Muscle of leg (tissue), 11 donors: ENCODE data around the gene TM9SF4. TPM values are rescaled to one million over a fixed set of nuclear protein-coding genes. Genes with fewer than 3 reads are reported as not detected.
"Not testable (repeated sequence)": the region's sequence is repeated elsewhere in the genome, so short reads cannot be mapped to it uniquely, and the experiment has no call there.

Experiments
- DNase-seq: peaks from one replicate; pipeline ENCODE4 v3.0.0; 2013
- H3K27ac ChIP-seq: one replicate; pipeline ENCODE4 v1.5.1; 2013; ENCODE audit warnings: mild to moderate bottlenecking, low read length, control low read depth
- H3K27me3 ChIP-seq: one replicate; pipeline ENCODE4 v1.6.1; 2013; ENCODE audit warnings: low read length; ENCODE audit not compliant: control insufficient read depth, insufficient read depth
- H3K36me3 ChIP-seq: one replicate; pipeline ENCODE4 v1.6.1; 2013; ENCODE audit warnings: low read length; ENCODE audit not compliant: control insufficient read depth, insufficient read depth
- H3K4me1 ChIP-seq: one replicate; pipeline ENCODE4 v1.6.1; 2013; ENCODE audit warnings: low read length; ENCODE audit not compliant: control insufficient read depth, insufficient read depth
- H3K4me3 ChIP-seq: one replicate; pipeline ENCODE4 v1.5.1; 2013; ENCODE audit warnings: low read length, control low read depth
- H3K9me3 ChIP-seq: replicated peaks from 2 replicates; pipeline ENCODE4 v1.6.1; 2013; ENCODE audit warnings: low read depth, low read length; ENCODE audit not compliant: control insufficient read depth
- WGBS: methylation state at CpG from one replicate; pipeline ENCODE4 v1.1.5; 2013; ENCODE audit warnings: missing lambda C conversion rate; ENCODE audit not compliant: insufficient coverage; 5-methylcytosine and 5-hydroxymethylcytosine counted together
- polyA plus RNA-seq, 8 donors: library from polyadenylated mRNA; unstranded; fragments of 120-200 nt; gene quantifications; one replicate each; pipeline versions ENCODE4 v1.2.1 to v1.2.3, GENCODE V29; 2013; ENCODE audit warnings: inconsistent platforms in 1 of 8, low replicate concordance in 1 of 8; ENCODE audit not compliant: insufficient read length in 8 of 8, insufficient read depth in 1 of 8
- total RNA-seq: library from RNA; stranded (reverse); fragments of 120-200 nt; gene quantifications from one replicate; pipeline ENCODE4 v1.2.4, GENCODE V29; 2013

Gene TM9SF4
- total and polyA plus RNA-seq, 9 donors = 25.7 to 55.4 (median 43.9) TPM

GRCh38 chr20:32164984-32165735 is 55.6 kb downstream of the TM9SF4 start:
- Histone ChIP-seq H3K36me3 (peaks cover 63% of the 10 kb centered on the region), H3K27ac (no peak overlapping the region), H3K4me3 (no peak overlapping the region), H3K9me3 (no peaks in the 10 kb centered on the region), H3K27me3 (no peaks in the 10 kb centered on the region), H3K4me1 (no peaks in the 10 kb centered on the region)
- WGBS = 86% methylated on average over 9 of the region's 21 CpGs
- no peak for DNase-seq

GRCh38 chr20:32165836-32166545 is 56.5 kb downstream of the TM9SF4 start:
- DNase-seq = peak; percentile 27
- H3K27me3 ChIP-seq = no peaks in the 10 kb centered on the region
- 80% methylated on average over 5 of the region's 8 CpGs for WGBS
- no peak overlapping the region for H3K27ac ChIP-seq
- peaks cover 58% of the 10 kb centered on the region for H3K36me3 ChIP-seq
- H3K9me3 ChIP-seq = no peaks in the 10 kb centered on the region
- H3K4me1 ChIP-seq = no peaks in the 10 kb centered on the region
- H3K4me3 ChIP-seq = no peak overlapping the region

GRCh38 chr20:32167552-32167951 is 58.0 kb downstream of the TM9SF4 start:
- Histone ChIP-seq H3K27ac (no peak overlapping the region), H3K4me3 (no peak overlapping the region), H3K27me3 (no peaks in the 10 kb centered on the region), H3K4me1 (no peaks in the 10 kb centered on the region), H3K36me3 (peaks cover 42% of the 10 kb centered on the region), H3K9me3 (no peaks in the 10 kb centered on the region)
- DNase-seq = no peak
- WGBS = no CpG with 5 or more reads among the region's 4 CpGs

- Histone ChIP-seq H3K36me3 (peaks cover 40% of the 10 kb centered on the region), H3K4me3 (no peak overlapping the region), H3K4me1 (no peaks in the 10 kb centered on the region), H3K9me3 (no peaks in the 10 kb centered on the region), H3K27me3 (no peaks in the 10 kb centered on the region), H3K27ac (no peak overlapping the region)
- no peak for DNase-seq
- no CpG with 5 or more reads among the region's 2 CpGs for WGBS
Observed at GRCh38 chr20:32168184-32168910, 58.8 kb downstream of the TM9SF4 start.

- H3K4me1 ChIP-seq, H3K36me3 ChIP-seq, H3K27me3 ChIP-seq, H3K27ac ChIP-seq, H3K9me3 ChIP-seq, DNase-seq, H3K4me3 ChIP-seq: not testable (repeated sequence)
- 92% methylated on average over 2 of the region's 7 CpGs for WGBS
Observed at GRCh38 chr20:32177696-32178095, 68.2 kb downstream of the TM9SF4 start.

- DNase-seq = no peak
- Histone ChIP-seq H3K36me3 (peaks cover 3% of the 10 kb centered on the region), H3K4me1 (no peaks in the 10 kb centered on the region), H3K27me3 (no peaks in the 10 kb centered on the region), H3K4me3 (no peak overlapping the region), H3K27ac (no peak overlapping the region), H3K9me3 (no peaks in the 10 kb centered on the region)
- 83% methylated on average over 1 of the region's 2 CpGs for WGBS
Observed at GRCh38 chr20:32179515-32179914, 70.0 kb downstream of the TM9SF4 start.

- H3K36me3 ChIP-seq = peaks cover 3% of the 10 kb centered on the region
- no peak overlapping the region for H3K27ac ChIP-seq
- no peaks in the 10 kb centered on the region for H3K9me3 ChIP-seq
- no CpG with 5 or more reads among the region's 4 CpGs for WGBS
- H3K27me3 ChIP-seq = no peaks in the 10 kb centered on the region
- DNase-seq = no peak
- H3K4me3 ChIP-seq = no peak overlapping the region
- no peaks in the 10 kb centered on the region for H3K4me1 ChIP-seq
Observed at GRCh38 chr20:32179934-32180333, 70.4 kb downstream of the TM9SF4 start.

- Histone ChIP-seq H3K27me3 (no peaks in the 10 kb centered on the region), H3K9me3 (no peaks in the 10 kb centered on the region), H3K36me3 (peaks cover 3% of the 10 kb centered on the region), H3K4me1 (no peaks in the 10 kb centered on the region), H3K27ac (no peak overlapping the region), H3K4me3 (no peak overlapping the region)
- DNase-seq = no peak
- no CpG with 5 or more reads among the region's 2 CpGs for WGBS
Observed at GRCh38 chr20:32181606-32182005, 72.1 kb downstream of the TM9SF4 start.

GRCh38 chr20:32183947-32184635 is 74.6 kb downstream of the TM9SF4 start:
- Histone ChIP-seq H3K9me3 (no peaks in the 10 kb centered on the region), H3K4me1 (peaks cover 9% of the 10 kb centered on the region), H3K27me3 (no peaks in the 10 kb centered on the region), H3K27ac (no peak overlapping the region), H3K36me3 (peaks cover 6% of the 10 kb centered on the region), H3K4me3 (no peak overlapping the region)
- DNase-seq = no peak
- WGBS = 92% methylated on average over 4 of the region's 4 CpGs
